Activated CD4-positive, alpha-beta T cell treated with anti-CD3 and anti-CD28 coated beads, Interleukin-2, amount 50 U/mL, for 16 hours (primary cell): Measurements from ENCODE around the gene KLHL25.
A peak's percentile ranks its signal among the peaks of the same experiment; 100 is the strongest.
"Not testable (repeated sequence)": the region's sequence is repeated elsewhere in the genome, so short reads cannot be mapped to it uniquely, and the experiment has no call there.

Source experiments
- DNase-seq: peaks from one replicate; pipeline ENCODE4 v3.0.0-alpha.2; 2020

KLHL25 gene

GRCh38 chr15:85802617-85803016 lies 7.9 kb upstream of the KLHL25 start:
- DNase-seq, result not testable (repeated sequence)

GRCh38 chr15:85800478-85801123 lies 5.9 kb upstream of the KLHL25 start:
- DNase-seq, result no peak

- not testable (repeated sequence) for DNase-seq
Observed at GRCh38 chr15:85796371-85796770, 1.6 kb upstream of the KLHL25 start.

GRCh38 chr15:85795337-85796305 lies 896 bp upstream of the KLHL25 start:
- no peak for DNase-seq

GRCh38 chr15:85793641-85794597 lies 806 bp downstream of the KLHL25 start:
- peak; percentile 23 for DNase-seq

GRCh38 chr15:85792912-85793590 lies 1.7 kb downstream of the KLHL25 start:
- DNase-seq, result peak; percentile 68

- DNase-seq, result no peak
Observed at GRCh38 chr15:85792102-85792731, 2.5 kb downstream of the KLHL25 start.

GRCh38 chr15:85789496-85789875 lies 5.2 kb downstream of the KLHL25 start:
- DNase-seq, result no peak

- no peak for DNase-seq
Observed at GRCh38 chr15:85788771-85789495, 5.8 kb downstream of the KLHL25 start.

- no peak for DNase-seq
Observed at GRCh38 chr15:85786781-85787114, 8.0 kb downstream of the KLHL25 start.

GRCh38 chr15:85785887-85786780 lies 8.6 kb downstream of the KLHL25 start:
- peak; percentile 27 for DNase-seq

GRCh38 chr15:85782064-85782463 lies 12.7 kb downstream of the KLHL25 start:
- no peak for DNase-seq

- no peak for DNase-seq
Observed at GRCh38 chr15:85781099-85781498, 13.6 kb downstream of the KLHL25 start.

- no peak for DNase-seq
Observed at GRCh38 chr15:85780225-85780985, 14.3 kb downstream of the KLHL25 start.

GRCh38 chr15:85779249-85779648 lies 15.5 kb downstream of the KLHL25 start:
- no peak for DNase-seq

GRCh38 chr15:85778107-85778776 lies 16.5 kb downstream of the KLHL25 start:
- no peak for DNase-seq

- no peak for DNase-seq
Observed at GRCh38 chr15:85777250-85778106, 17.2 kb downstream of the KLHL25 start.

- no peak for DNase-seq
Observed at GRCh38 chr15:85773970-85774369, 20.8 kb downstream of the KLHL25 start.
